Vagina (tissue), 2 donors: ENCODE data around the gene BMPR1A.

ENCODE experiments used
- CTCF ChIP-seq, 3 experiments: fragments of 450-650 bp in 2 of 3; fragments of 200-600 bp in 1 of 3; sonication (generic) in 1 of 3; IDR thresholded peaks; one replicate each; pipeline ENCODE4 v1.5.1; 2017 to 2019; ENCODE audit warnings: antibody characterized with exemption in 3 of 3, mild to moderate bottlenecking in 2 of 3, moderate library complexity in 2 of 3
- POLR2A ChIP-seq, 2 donors: fragments of 450-650 bp; IDR thresholded peaks; one replicate each; pipeline ENCODE4 v1.6.1; 2017; ENCODE audit warnings: antibody characterized with exemption in 2 of 2, mild to moderate bottlenecking in 2 of 2, moderate library complexity in 2 of 2

DNA sequence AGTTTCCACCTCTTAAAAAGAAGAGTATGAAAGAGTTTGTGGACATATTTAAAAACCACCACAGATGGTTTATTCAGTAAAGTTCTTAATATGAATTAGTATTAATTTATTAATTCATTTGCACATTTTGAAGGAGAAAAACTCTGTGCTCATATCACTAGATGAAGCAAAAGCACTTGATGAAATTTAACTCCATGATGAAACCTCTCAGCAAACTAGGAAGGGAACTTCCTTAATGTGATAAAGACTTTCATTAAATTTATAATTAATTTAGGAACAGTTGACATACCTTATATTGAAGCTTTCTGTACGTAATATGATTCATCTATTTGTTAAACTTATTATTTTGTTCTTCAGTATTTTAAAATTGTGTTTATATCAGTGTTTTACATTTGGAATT is 101.6 kb downstream of the BMPR1A start:
- TF ChIP-seq CTCF (IDR thresholded peaks at IDR 0.05) = no peak
- TF ChIP-seq POLR2A (IDR thresholded peaks at IDR 0.05) = no peak
